Fibroblast of the aortic adventitia (primary cell): Measurements from ENCODE around the gene EIF4E1B. TPM values are rescaled to one million over a fixed set of nuclear protein-coding genes. Genes with fewer than 3 reads are reported as not detected.

Experiments used
- DNase-seq: peaks from one replicate; pipeline ENCODE4 v3.0.0-alpha.2; 2010; ENCODE audit warnings: low read depth
- H3K4me3 ChIP-seq: 2 replicates; pipeline ENCODE4 v1.5.1; 2011; ENCODE audit warnings: low read depth, mild to moderate bottlenecking, control low read depth, low read length, moderate library complexity
- total RNA-seq: library from RNA; depleted of rRNA; stranded (reverse); fragments of >200 nt; gene quantifications from 2 replicates; pipeline ENCODE4 v1.2.3, GENCODE V29; 2012; ENCODE audit warnings: low replicate concordance
- TF ChIP-seq, protein P1 (sequence below): IDR thresholded peaks from 2 replicates; pipeline ENCODE4 v1.5.1; 2011; ENCODE audit warnings: mild to moderate bottlenecking, low read length, control low read depth, inconsistent platforms; ENCODE audit not compliant: insufficient read depth

EIF4E1B gene
- total RNA-seq, 1 donor = not detected

- H3K4me3 ChIP-seq = no peak overlapping the region
- no peak for DNase-seq
- TF ChIP-seq, protein P1, sequence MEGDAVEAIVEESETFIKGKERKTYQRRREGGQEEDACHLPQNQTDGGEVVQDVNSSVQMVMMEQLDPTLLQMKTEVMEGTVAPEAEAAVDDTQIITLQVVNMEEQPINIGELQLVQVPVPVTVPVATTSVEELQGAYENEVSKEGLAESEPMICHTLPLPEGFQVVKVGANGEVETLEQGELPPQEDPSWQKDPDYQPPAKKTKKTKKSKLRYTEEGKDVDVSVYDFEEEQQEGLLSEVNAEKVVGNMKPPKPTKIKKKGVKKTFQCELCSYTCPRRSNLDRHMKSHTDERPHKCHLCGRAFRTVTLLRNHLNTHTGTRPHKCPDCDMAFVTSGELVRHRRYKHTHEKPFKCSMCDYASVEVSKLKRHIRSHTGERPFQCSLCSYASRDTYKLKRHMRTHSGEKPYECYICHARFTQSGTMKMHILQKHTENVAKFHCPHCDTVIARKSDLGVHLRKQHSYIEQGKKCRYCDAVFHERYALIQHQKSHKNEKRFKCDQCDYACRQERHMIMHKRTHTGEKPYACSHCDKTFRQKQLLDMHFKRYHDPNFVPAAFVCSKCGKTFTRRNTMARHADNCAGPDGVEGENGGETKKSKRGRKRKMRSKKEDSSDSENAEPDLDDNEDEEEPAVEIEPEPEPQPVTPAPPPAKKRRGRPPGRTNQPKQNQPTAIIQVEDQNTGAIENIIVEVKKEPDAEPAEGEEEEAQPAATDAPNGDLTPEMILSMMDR = no peak
Observed at GRCh38 chr5:176625966-176626875, 4.3 kb upstream of the EIF4E1B start.

GRCh38 chr5:176626876-176627236 lies 3.6 kb upstream of the EIF4E1B start:
- TF ChIP-seq, protein P1 = no peak

DNA sequence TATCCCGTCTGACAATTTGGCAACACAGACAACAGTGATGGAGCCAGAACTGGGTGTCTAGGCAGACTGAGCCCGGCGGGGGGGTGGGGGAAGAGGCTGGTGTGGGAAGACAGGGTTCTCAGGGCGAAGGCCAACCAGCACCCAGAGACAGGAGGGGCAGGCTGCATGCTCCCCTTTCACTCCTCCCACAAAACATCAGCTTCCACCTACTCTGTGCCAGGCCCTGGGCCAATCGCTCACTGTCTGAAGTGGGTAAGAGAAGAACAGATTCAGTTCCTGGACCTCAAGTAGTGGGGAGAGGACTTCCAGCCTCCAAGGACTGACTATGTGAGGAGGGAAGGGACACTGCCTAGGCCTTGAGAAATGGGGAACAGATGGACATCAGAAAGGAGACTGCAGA lies 2.9 kb upstream of the EIF4E1B start:
- no peak overlapping the region for H3K4me3 ChIP-seq
- TF ChIP-seq, protein P1 = no peak
- DNase-seq = no peak

More at GRCh38 chr5:176626876-176627236, 3.6 kb upstream of the EIF4E1B start:
- H3K4me3 ChIP-seq = no peak overlapping the region
- DNase-seq = no peak

- DNase-seq = no peak
- TF ChIP-seq, protein P1 = no peak
- no peak overlapping the region for H3K4me3 ChIP-seq
Observed at GRCh38 chr5:176628406-176629228, 1.9 kb upstream of the EIF4E1B start.

DNA sequence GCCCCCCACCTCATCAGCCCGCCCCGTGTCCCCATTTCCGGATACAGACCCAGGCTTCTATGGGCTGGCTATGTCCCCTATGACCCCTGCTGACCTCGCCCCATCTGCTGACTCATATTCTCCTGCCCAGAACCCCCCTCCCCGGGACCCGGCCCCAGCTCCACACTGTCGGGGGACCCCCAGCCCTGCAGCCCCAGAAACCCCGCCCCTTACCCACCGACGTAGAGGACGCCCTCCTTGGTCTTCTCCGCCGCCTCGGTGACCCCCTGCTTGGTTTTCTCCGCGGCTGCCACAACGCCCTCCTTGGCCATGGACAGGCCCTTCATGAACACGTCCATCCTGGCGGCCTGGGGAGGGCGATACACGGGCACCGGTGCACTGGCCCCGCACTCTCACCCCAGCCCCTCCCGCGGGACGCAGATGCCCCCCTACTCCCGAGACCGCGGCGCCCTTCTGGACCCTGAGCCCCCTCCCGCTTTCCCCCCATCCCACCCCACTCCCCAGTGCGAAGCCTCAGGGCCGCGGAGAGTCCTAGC lies 1.1 kb upstream of the EIF4E1B start:
- TF ChIP-seq, protein P1 = no peak
- no peak overlapping the region for H3K4me3 ChIP-seq
- no peak for DNase-seq

DNA sequence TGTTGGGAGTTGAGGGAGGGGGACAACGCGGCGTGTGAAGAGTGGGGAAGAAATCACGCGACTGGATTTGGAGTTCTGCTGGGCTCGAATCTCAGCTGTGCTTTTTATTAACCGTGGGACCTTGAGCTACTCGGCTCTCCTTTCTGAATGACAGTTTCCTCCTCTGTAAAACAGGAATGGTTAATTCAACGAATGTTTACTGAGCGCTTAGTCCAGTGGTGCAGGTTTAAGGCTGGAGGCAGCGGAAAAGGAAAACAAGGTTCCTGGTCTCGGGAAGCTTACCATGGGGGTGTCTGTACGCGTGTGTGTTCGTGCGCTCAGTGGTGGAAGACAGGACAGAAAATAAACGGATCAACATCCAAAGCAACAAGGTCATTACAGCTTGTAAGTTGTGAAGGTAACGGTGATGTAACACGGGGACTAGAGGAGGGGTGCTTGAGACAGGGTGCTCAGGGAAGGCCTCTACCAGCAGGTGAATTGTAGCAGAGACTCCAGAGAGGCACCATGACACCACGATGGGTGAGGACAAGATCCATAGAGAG lies 277 bp downstream of the EIF4E1B start:
- TF ChIP-seq, protein P1 = no peak
- H3K4me3 ChIP-seq = peak overlapping the region; percentile 50
- DNase-seq = no peak
